Skeletal muscle cell (primary cell): Measurements from ENCODE around the gene NCOR2.

Experiments
- DNase-seq: peaks from one replicate; pipeline ENCODE4 v3.0.0-alpha.2; 2010; ENCODE audit warnings: low read depth
- H3K4me3 ChIP-seq: 2 replicates; pipeline ENCODE4 v1.5.1; 2011; ENCODE audit warnings: low read depth, mild to moderate bottlenecking, control low read depth, low read length, moderate library complexity

Gene NCOR2

GRCh38 chr12:124548854-124549378 is 18.5 kb downstream of the NCOR2 start:
- no peak for DNase-seq
- no peak overlapping the region for H3K4me3 ChIP-seq

GRCh38 chr12:124547626-124548025 is 19.8 kb downstream of the NCOR2 start:
- no peak overlapping the region for H3K4me3 ChIP-seq
- DNase-seq: no peak

- no peak for DNase-seq
- no peak overlapping the region for H3K4me3 ChIP-seq
These were observed 21.6 kb downstream of the NCOR2 start for GRCh38 chr12:124545508-124546418.

- no peak overlapping the region for H3K4me3 ChIP-seq
- no peak for DNase-seq
These were observed 22.4 kb downstream of the NCOR2 start for GRCh38 chr12:124544983-124545382.

DNA sequence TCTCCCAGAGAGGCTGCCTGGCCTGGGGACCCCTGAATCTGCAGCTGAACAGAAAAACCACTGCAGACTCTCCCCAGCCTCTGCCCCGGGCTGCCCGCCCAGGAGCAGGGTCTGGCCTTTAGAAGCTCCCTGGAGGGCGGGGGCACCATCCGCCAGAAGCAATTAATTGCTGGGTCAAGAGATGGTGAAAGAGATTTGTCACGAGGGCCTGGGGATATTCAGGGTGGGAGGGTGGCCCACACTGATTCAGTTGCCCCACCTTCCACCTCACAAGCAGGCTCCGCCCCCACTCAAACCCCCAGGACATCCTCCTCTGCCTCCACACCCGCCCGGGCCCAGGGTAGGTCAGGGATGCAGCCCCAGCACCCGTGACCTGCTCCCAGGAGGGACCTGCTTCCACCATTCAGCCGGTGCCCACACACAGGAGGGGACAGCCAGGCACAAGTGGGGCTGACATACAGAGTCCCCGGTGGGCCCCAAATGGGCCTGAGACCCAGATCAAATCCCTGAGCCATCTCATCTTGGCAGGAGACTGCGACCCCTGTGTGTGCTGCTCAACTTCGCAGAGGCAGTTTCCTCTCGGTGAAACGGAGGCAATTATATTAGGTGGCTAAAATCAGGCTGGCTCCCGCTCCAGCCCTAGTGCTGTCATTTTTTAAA is 23.0 kb downstream of the NCOR2 start:
- no peak for DNase-seq

GRCh38 chr12:124543590-124544310 is 23.7 kb downstream of the NCOR2 start:
- no peak for DNase-seq
- H3K4me3 ChIP-seq: no peak overlapping the region

More for the DNA sequence above, 23.0 kb downstream of the NCOR2 start:
- no peak overlapping the region for H3K4me3 ChIP-seq

DNA sequence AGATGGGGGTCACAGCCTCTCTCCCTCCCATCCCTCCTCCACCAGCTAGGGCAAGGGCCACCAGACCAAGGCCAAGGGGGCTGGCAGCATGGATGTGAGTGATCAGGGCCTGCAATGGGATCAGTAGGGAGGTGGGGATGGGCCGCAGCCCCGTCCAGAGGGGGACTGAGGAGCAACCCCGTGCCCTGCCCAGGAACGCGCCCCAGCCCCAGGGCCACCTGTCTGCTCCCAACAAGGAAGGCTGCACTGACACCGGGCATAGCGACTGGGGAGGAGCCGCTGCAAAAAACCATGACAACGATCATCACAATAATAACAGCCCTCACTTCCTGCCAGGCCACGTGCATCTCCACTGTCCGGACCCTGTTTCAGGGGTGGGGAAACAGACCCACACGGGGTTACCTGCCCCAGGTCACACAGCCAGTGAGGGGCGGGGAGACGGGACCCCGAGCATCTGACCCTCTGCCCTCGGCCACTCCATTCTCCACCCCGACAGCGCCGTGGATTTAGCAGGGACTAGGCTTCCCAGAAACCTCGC is 24.3 kb downstream of the NCOR2 start:
- DNase-seq: no peak
- H3K4me3 ChIP-seq: no peak overlapping the region

GRCh38 chr12:124542021-124542949 is 25.1 kb downstream of the NCOR2 start:
- H3K4me3 ChIP-seq: no peak overlapping the region

DNA sequence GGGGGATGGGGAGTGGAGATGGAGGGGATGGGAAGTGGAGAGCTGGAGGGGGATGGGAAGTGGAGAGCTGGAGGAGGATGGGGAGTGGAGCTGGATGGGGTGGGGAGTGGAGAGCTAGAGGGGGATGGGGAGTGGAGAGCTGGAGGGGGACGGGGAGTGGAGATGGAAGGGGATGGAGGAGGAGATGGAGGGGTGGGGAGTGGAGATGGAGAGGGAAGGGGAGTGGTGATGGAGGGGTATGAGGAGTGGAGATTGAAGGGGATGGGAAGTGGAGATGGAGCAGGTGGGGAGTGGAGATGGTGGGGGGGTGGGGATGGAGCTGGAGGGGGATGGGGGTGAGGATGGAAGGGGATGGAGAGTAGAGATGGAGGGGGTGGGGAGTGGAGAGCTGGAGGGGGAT is 26.1 kb downstream of the NCOR2 start:
- H3K4me3 ChIP-seq: no peak overlapping the region
- DNase-seq: no peak

More at GRCh38 chr12:124542021-124542949, 25.1 kb downstream of the NCOR2 start:
- DNase-seq: no peak

DNA sequence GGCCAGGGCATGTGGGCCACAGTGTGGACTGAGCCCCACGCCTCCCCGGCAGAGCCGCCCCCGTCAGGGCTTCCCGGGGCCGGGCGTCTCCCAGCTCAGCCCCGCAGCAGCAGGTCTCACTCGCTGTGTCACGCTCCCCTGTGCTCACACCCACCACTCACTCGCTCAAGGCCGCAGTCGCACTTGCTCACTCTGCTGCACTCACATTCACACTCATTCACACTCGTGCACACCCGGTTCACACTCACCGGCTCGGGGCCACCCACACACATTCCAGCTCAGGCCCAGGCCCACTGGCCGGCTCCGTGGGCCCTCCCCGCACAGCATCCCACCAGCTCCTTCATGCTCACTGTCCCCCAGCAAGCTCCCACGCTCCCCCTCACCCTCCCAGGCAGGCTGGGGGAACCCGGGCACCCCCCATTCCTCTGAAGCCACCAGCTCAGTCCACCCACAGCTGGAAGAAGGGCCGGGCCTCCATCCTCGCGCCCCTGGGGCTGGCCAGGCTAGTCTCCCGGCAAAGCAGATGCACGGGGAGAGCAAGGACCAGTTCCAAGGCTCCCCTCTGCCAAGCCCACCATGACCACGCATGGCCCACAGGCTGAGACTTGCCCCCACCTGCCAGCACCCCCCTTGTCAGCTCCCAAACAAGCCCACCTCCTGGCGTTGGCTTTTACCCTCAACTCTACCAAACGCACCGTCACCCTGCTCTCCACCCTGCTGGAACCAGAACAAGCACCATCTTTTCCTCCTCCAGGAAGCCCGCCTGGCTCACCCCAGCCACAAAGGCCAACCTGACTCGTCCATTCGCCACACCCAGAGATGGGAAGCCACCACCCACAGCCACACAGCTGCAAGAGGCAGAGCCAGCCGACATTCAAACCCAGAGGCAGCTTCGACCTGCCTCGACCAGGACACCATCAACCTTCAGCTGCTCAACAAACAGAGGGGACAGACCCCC is 28.0 kb downstream of the NCOR2 start:
- DNase-seq: no peak
- no peak overlapping the region for H3K4me3 ChIP-seq

DNA sequence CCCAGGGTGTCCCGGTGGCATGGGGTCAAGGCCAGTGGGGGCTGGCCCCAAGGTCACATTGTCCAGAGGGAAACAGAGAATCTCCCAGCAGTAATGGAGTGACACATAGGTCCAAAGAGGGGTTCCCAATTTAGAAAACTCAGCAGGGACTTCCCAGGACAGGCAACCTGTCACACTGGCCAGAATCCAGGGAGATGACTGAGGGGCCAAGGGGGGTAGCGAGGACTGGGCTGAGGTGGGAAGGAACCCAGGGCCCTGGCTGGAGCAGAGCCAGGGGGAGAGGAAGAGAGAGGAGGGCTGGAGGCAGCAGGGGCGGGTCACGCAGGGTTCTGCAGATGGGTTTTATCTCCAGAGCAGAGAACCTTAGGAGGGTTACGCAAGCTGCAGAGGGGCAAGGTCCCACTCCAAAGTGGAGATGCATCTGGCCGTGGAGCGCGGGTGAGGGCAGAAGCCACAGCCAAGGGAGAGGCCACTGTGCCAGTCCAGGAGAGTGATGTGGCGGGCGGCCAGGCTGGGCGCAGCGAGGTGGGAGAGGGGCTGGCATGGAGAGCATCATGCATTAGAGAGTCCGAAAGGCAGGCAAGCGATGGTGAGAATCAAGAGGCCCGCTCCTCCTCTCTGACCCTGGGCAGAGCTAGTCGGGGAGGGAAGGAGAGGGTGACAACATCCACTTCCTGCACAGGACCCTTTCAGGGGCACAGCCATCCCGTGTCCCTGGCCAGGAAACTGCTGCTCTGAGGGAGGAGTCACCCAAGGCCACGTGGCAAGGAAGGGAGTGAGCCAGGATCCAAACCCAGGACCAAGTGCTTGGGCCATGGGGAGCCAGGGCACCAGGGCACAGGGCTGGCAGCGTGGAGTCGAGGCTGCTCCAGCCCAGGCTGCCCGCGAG is 29.0 kb downstream of the NCOR2 start:
- H3K4me3 ChIP-seq: no peak overlapping the region

GRCh38 chr12:124537525-124538193 is 29.8 kb downstream of the NCOR2 start:
- DNase-seq: no peak
- H3K4me3 ChIP-seq: no peak overlapping the region

More for the DNA sequence above, 29.0 kb downstream of the NCOR2 start:
- no peak for DNase-seq

GRCh38 chr12:124536641-124537040 is 30.8 kb downstream of the NCOR2 start:
- H3K4me3 ChIP-seq: no peak overlapping the region
- no peak for DNase-seq

DNA sequence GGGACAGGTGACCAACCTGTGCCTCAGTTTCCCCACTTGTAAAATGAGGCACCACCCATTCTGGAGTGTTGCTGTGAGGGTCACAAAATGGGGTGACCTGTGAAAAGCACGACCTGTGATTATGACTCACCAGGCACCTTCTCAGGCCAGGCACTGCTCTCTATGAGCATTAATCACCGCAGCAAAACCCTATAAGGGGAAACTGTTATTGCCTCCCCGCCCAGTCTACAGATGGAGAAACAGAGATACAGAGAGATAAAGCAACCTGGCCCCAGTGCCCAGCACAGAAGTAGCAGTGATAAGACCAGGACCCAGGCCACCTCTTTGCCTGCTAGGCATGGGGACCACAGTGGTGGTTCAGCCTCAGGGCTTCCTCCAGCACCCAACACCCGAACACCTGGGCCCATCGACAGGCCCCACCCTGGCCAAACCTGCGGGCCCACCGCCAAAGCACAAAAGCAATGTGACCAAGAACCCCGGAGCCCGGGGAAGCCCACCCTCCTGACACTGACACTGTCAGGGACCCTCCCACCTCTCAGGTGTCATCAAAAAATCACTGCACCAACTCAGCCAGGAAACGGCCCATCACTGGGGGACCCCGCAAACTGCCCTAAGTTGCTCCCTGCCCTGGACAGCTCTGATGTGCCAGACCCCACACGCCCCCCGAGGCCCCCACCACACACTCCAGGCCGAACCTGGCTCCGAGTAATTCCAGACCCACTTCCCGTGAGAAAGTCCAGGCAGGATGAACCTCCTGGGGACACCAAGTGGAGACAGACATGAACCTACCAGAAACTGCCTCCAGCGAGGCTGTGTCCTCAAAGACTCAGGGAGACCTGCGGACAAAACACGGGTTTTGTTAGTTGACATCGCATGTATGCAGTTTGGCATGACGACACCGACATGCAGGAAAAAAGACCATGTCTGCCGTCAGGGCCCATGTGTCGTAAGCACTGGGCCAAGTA is 32.4 kb downstream of the NCOR2 start:
- DNase-seq: no peak
- H3K4me3 ChIP-seq: no peak overlapping the region

DNA sequence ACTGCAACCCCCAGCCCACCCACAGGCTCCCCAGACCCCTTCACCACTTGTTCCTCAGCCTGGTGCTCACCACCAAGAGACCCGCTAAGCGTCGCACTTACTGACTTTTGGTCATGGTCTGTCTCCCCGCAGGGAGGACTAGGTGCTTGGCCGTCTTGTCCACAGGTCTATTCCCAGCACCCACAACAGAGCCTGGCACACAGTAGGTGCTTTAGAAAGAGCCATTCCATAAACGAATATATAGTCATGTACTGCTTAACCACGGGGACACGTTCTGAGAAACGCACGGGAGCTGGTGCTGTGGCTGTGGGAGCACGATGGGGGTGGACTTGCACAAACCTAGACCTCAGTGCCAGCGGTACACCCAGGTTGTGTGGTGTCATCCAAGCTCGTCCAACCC is 34.0 kb downstream of the NCOR2 start:
- H3K4me3 ChIP-seq: no peak overlapping the region
- DNase-seq: no peak
